HepG2 (cell line): Measurements from ENCODE around the gene KIF22.

Experiments
- ASH2L ChIP-seq: fragments of 300-600, 200-600 bp; sonication (generic); IDR thresholded peaks from 2 replicates; pipeline ENCODE4 v1.7.0; 2017; ENCODE audit warnings: low read depth, mild to moderate bottlenecking, moderate library complexity, mixed read lengths, low read length; ENCODE audit not compliant: insufficient read length
- CBX5 ChIP-seq: sonication (generic); formaldehyde crosslinking; IDR thresholded peaks from 2 replicates; pipeline ENCODE4 v1.4.0; 2020; ENCODE audit warnings: missing genetic modification reagents, borderline replicate concordance
- CTCF ChIP-seq: sonication (generic); formaldehyde crosslinking; IDR thresholded peaks from 2 replicates; pipeline ENCODE4 v1.5.0; 2020; ENCODE audit warnings: mild to moderate bottlenecking, missing genetic modification reagents, moderate library complexity
- EHMT2 ChIP-seq: fragments of 200-600 bp; sonication (generic); IDR thresholded peaks from 2 replicates; pipeline ENCODE4 v1.7.0; 2017; ENCODE audit warnings: antibody characterized with exemption, low read depth, low read length, borderline replicate concordance
- NFE2L2 ChIP-seq: fragments of 150-350 bp; IDR thresholded peaks from 2 replicates; pipeline ENCODE4 v1.6.1; 2014; ENCODE audit warnings: low read length
- POLR2A ChIP-seq, 2 experiments: IDR thresholded peaks; 2 replicates each; pipeline ENCODE4 v1.6.1; 2011; ENCODE audit warnings: low read depth in 2 of 2, low read length in 2 of 2, mild to moderate bottlenecking in 1 of 2, moderate library complexity in 1 of 2; ENCODE audit not compliant: insufficient read depth in 1 of 2
- SSRP1 ChIP-seq: IDR thresholded peaks from 2 replicates; pipeline ENCODE4 v1.6.1; 2016; ENCODE audit warnings: control low read depth
- TFAP4 ChIP-seq: sonication (generic); IDR thresholded peaks from 2 replicates; pipeline ENCODE4 v1.6.1; 2016; ENCODE audit warnings: low read depth, borderline replicate concordance
- ZNF549 ChIP-seq: sonication (generic); formaldehyde crosslinking; IDR thresholded peaks from 2 replicates; pipeline ENCODE4 v1.5.0; 2020; ENCODE audit warnings: missing genetic modification reagents
- ZNF660 ChIP-seq: sonication (generic); formaldehyde crosslinking; IDR thresholded peaks from 2 replicates; pipeline ENCODE4 v1.5.1; 2020; ENCODE audit warnings: mild to moderate bottlenecking, low read depth, missing genetic modification reagents, borderline replicate concordance
- ZNF768 ChIP-seq: sonication (generic); formaldehyde crosslinking; IDR thresholded peaks from 2 replicates; pipeline ENCODE4 v1.4.0; 2020; ENCODE audit warnings: missing genetic modification reagents

- TF ChIP-seq ZNF768 (CRISPR knock-in tag) = no peak
- no peak for TF ChIP-seq TFAP4
- TF ChIP-seq ASH2L = no peak
- TF ChIP-seq ZNF660 = no peak
- TF ChIP-seq ZNF549 (CRISPR knock-in tag) = no peak
- no peak for TF ChIP-seq NFE2L2
- TF ChIP-seq CBX5 (CRISPR knock-in tag) = no peak
- no peak for TF ChIP-seq EHMT2
- TF ChIP-seq POLR2A (IDR thresholded peaks at IDR 0.05; ENCODE audit: insufficient read depth in 1 of 2, low read depth in 2 of 2, low read length in 2 of 2) = no peak
- TF ChIP-seq CTCF (CRISPR knock-in tag) = no peak
- no peak for TF ChIP-seq SSRP1
These were observed 24.0 kb downstream of the KIF22 start for GRCh38 chr16:29814592-29814991.
